ENCODE data around the gene KIDINS220.

Gene KIDINS220

DNA sequence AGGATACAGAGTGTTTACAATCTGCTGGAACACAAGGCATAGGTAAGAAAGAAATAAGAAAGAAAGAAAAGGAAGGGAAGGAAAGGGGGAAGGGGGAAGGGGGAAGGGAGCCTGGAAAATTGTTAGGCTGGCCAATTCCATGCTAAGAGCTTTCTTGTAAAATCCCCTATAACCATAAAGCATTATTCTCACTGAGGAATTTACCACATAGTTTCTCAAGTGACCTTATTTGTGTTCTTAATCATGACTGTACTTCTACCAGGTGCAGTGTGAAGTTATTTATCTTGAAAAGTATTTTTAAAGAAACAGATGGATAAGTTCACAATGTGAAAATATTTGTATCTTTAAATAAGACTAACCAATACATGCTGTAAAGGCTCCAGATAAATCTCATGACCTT lies 39.2 kb upstream of the KIDINS220 start:
- TF ChIP-seq CEBPB (IDR thresholded peaks at IDR 0.05) (no peak), TCF12 (IDR thresholded peaks at IDR 0.05; ENCODE audit: low read depth) (no peak), NFIC (IDR thresholded peaks at IDR 0.05) (no peak), EGR1 (IDR thresholded peaks at IDR 0.05) (no peak), TAF1 (IDR thresholded peaks at IDR 0.05; ENCODE audit: low read depth) (no peak), ZBTB7A (IDR thresholded peaks at IDR 0.05; ENCODE audit: low read depth) (no peak), EP300 (IDR thresholded peaks at IDR 0.05; ENCODE audit: borderline replicate concordance) (no peak), MAX (IDR thresholded peaks at IDR 0.05) (no peak), YY1 (IDR thresholded peaks at IDR 0.05; ENCODE audit: low read depth) (no peak), CREB1 (IDR thresholded peaks at IDR 0.05; ENCODE audit: low read depth) (no peak), FOXM1 (IDR thresholded peaks at IDR 0.05; ENCODE audit: borderline replicate concordance, low read depth) (no peak), RAD21 (IDR thresholded peaks at IDR 0.05; ENCODE audit: low read depth) (no peak)
- TF ChIP-seq, protein P1, sequence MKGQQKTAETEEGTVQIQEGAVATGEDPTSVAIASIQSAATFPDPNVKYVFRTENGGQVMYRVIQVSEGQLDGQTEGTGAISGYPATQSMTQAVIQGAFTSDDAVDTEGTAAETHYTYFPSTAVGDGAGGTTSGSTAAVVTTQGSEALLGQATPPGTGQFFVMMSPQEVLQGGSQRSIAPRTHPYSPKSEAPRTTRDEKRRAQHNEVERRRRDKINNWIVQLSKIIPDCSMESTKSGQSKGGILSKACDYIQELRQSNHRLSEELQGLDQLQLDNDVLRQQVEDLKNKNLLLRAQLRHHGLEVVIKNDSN (IDR thresholded peaks at IDR 0.05) = no peak
- TF ChIP-seq, protein P2, sequence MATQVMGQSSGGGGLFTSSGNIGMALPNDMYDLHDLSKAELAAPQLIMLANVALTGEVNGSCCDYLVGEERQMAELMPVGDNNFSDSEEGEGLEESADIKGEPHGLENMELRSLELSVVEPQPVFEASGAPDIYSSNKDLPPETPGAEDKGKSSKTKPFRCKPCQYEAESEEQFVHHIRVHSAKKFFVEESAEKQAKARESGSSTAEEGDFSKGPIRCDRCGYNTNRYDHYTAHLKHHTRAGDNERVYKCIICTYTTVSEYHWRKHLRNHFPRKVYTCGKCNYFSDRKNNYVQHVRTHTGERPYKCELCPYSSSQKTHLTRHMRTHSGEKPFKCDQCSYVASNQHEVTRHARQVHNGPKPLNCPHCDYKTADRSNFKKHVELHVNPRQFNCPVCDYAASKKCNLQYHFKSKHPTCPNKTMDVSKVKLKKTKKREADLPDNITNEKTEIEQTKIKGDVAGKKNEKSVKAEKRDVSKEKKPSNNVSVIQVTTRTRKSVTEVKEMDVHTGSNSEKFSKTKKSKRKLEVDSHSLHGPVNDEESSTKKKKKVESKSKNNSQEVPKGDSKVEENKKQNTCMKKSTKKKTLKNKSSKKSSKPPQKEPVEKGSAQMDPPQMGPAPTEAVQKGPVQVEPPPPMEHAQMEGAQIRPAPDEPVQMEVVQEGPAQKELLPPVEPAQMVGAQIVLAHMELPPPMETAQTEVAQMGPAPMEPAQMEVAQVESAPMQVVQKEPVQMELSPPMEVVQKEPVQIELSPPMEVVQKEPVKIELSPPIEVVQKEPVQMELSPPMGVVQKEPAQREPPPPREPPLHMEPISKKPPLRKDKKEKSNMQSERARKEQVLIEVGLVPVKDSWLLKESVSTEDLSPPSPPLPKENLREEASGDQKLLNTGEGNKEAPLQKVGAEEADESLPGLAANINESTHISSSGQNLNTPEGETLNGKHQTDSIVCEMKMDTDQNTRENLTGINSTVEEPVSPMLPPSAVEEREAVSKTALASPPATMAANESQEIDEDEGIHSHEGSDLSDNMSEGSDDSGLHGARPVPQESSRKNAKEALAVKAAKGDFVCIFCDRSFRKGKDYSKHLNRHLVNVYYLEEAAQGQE (IDR thresholded peaks at IDR 0.05; ENCODE audit: low read depth) = no peak

GRCh38 chr2:8872821-8873432 lies 35.5 kb upstream of the KIDINS220 start:
- TF ChIP-seq RAD21 (IDR thresholded peaks at IDR 0.05; ENCODE audit: low read depth) (peak; percentile 70), TCF12 (IDR thresholded peaks at IDR 0.05; ENCODE audit: low read depth) (no peak), CREB1 (IDR thresholded peaks at IDR 0.05; ENCODE audit: low read depth) (no peak)

- TF ChIP-seq RAD21 (IDR thresholded peaks at IDR 0.05; ENCODE audit: low read depth) = no peak
- no peak for TF ChIP-seq CEBPB (IDR thresholded peaks at IDR 0.05)
- TF ChIP-seq EP300 (IDR thresholded peaks at IDR 0.05; ENCODE audit: borderline replicate concordance) = no peak
- no peak for TF ChIP-seq YY1 (IDR thresholded peaks at IDR 0.05; ENCODE audit: low read depth)
- no peak for TF ChIP-seq ZBTB7A (IDR thresholded peaks at IDR 0.05; ENCODE audit: low read depth)
- no peak for TF ChIP-seq MAX (IDR thresholded peaks at IDR 0.05)
- TF ChIP-seq FOXM1 (IDR thresholded peaks at IDR 0.05; ENCODE audit: borderline replicate concordance, low read depth) = no peak
- TF ChIP-seq EGR1 (IDR thresholded peaks at IDR 0.05) = no peak
- no peak for TF ChIP-seq TEAD4 (IDR thresholded peaks at IDR 0.05)
- TF ChIP-seq, protein P1 (IDR thresholded peaks at IDR 0.05) = no peak
- no peak for TF ChIP-seq NFIC (IDR thresholded peaks at IDR 0.05)
These were observed 33.0 kb upstream of the KIDINS220 start for GRCh38 chr2:8870441-8870840.

GRCh38 chr2:8867363-8867762 lies 29.9 kb upstream of the KIDINS220 start:
- TF ChIP-seq TEAD4 (IDR thresholded peaks at IDR 0.05) (no peak), ZBTB7A (IDR thresholded peaks at IDR 0.05; ENCODE audit: low read depth) (no peak), RAD21 (IDR thresholded peaks at IDR 0.05; ENCODE audit: low read depth) (no peak), MAX (IDR thresholded peaks at IDR 0.05) (no peak), FOXM1 (IDR thresholded peaks at IDR 0.05; ENCODE audit: borderline replicate concordance, low read depth) (no peak), TAF1 (IDR thresholded peaks at IDR 0.05; ENCODE audit: low read depth) (no peak), EGR1 (IDR thresholded peaks at IDR 0.05) (no peak), EP300 (IDR thresholded peaks at IDR 0.05; ENCODE audit: borderline replicate concordance) (no peak), NFIC (IDR thresholded peaks at IDR 0.05) (no peak), CEBPB (IDR thresholded peaks at IDR 0.05) (no peak)
- TF ChIP-seq, protein P2 (IDR thresholded peaks at IDR 0.05; ENCODE audit: low read depth) = no peak
- TF ChIP-seq, protein P1 (IDR thresholded peaks at IDR 0.05) = no peak

- TF ChIP-seq FOXM1 (IDR thresholded peaks at IDR 0.05; ENCODE audit: borderline replicate concordance, low read depth) = no peak
- TF ChIP-seq EP300 (IDR thresholded peaks at IDR 0.05; ENCODE audit: borderline replicate concordance) = no peak
- no peak for TF ChIP-seq TAF1 (IDR thresholded peaks at IDR 0.05; ENCODE audit: low read depth)
- TF ChIP-seq, protein P1 (IDR thresholded peaks at IDR 0.05) = no peak
- no peak for TF ChIP-seq TCF12 (IDR thresholded peaks at IDR 0.05; ENCODE audit: low read depth)
- TF ChIP-seq YY1 (IDR thresholded peaks at IDR 0.05; ENCODE audit: low read depth) = no peak
- TF ChIP-seq ZBTB7A (IDR thresholded peaks at IDR 0.05; ENCODE audit: low read depth) = no peak
- no peak for TF ChIP-seq CREB1 (IDR thresholded peaks at IDR 0.05; ENCODE audit: low read depth)
- TF ChIP-seq, protein P2 (IDR thresholded peaks at IDR 0.05; ENCODE audit: low read depth) = no peak
- no peak for TF ChIP-seq NFIC (IDR thresholded peaks at IDR 0.05)
- TF ChIP-seq TEAD4 (IDR thresholded peaks at IDR 0.05) = no peak
- TF ChIP-seq EGR1 (IDR thresholded peaks at IDR 0.05) = no peak
- TF ChIP-seq MAX (IDR thresholded peaks at IDR 0.05) = no peak
- TF ChIP-seq CEBPB (IDR thresholded peaks at IDR 0.05) = no peak
- no peak for TF ChIP-seq RAD21 (IDR thresholded peaks at IDR 0.05; ENCODE audit: low read depth)
These were observed 26.0 kb upstream of the KIDINS220 start for GRCh38 chr2:8863331-8863953.

All from Ishikawa (cell line).